ENCODE results near the gene PARL.

The PARL gene

GRCh38 chr3:183825456-183826161 is 59.1 kb downstream of the PARL start, which contains the start of gene MAP6D1:
Gene MAP6D1 (minus strand): TSS chr3:183825577. CDS start chr3:183825547, 30 bp downstream.
- DNase-seq (ENCODE audit: low read depth): no peak
- H3K4me3 ChIP-seq (ENCODE audit: control insufficient read depth, low read depth, low read length): peak within 1 kb of the TSS; percentile 65
- TF ChIP-seq CTCF (IDR thresholded peaks at IDR 0.05; ENCODE audit: control insufficient read depth, insufficient read depth, low read depth, low read length, missing control alignments): peak; percentile 41

GRCh38 chr3:183824761-183825455 is 59.8 kb downstream of the PARL start:
- DNase-seq (ENCODE audit: low read depth): no peak
- peak overlapping the region; percentile 65 for H3K4me3 ChIP-seq (ENCODE audit: control insufficient read depth, low read depth, low read length)
- TF ChIP-seq CTCF (IDR thresholded peaks at IDR 0.05; ENCODE audit: control insufficient read depth, insufficient read depth, low read depth, low read length, missing control alignments): no peak

- no peak overlapping the region for H3K4me3 ChIP-seq (ENCODE audit: control insufficient read depth, low read depth, low read length)
- no peak for DNase-seq (ENCODE audit: low read depth)
- TF ChIP-seq CTCF (IDR thresholded peaks at IDR 0.05; ENCODE audit: control insufficient read depth, insufficient read depth, low read depth, low read length, missing control alignments): no peak
These were observed 60.7 kb downstream of the PARL start for GRCh38 chr3:183823963-183824362.

- H3K4me3 ChIP-seq (ENCODE audit: control insufficient read depth, low read depth, low read length): no peak overlapping the region
- no peak for DNase-seq (ENCODE audit: low read depth)
- no peak for TF ChIP-seq CTCF (IDR thresholded peaks at IDR 0.05; ENCODE audit: control insufficient read depth, insufficient read depth, low read depth, low read length, missing control alignments)
These were observed 62.0 kb downstream of the PARL start for GRCh38 chr3:183822631-183823030.

GRCh38 chr3:183819831-183820230 is 64.8 kb downstream of the PARL start:
- TF ChIP-seq CTCF (IDR thresholded peaks at IDR 0.05; ENCODE audit: control insufficient read depth, insufficient read depth, low read depth, low read length, missing control alignments): no peak
- H3K4me3 ChIP-seq (ENCODE audit: control insufficient read depth, low read depth, low read length): no peak overlapping the region
- DNase-seq (ENCODE audit: low read depth): no peak

- no peak overlapping the region for H3K4me3 ChIP-seq (ENCODE audit: control insufficient read depth, low read depth, low read length)
- TF ChIP-seq CTCF (IDR thresholded peaks at IDR 0.05; ENCODE audit: control insufficient read depth, insufficient read depth, low read depth, low read length, missing control alignments): no peak
- no peak for DNase-seq (ENCODE audit: low read depth)
These were observed 65.7 kb downstream of the PARL start for GRCh38 chr3:183818706-183819624.

All from AG09309 (cell line).